ENCODE measurements around the gene SLMAP.

Gene SLMAP

GRCh38 chr3:57770009-57770827, 14.1 kb downstream of the SLMAP start:
- TF ChIP-seq, protein P1, sequence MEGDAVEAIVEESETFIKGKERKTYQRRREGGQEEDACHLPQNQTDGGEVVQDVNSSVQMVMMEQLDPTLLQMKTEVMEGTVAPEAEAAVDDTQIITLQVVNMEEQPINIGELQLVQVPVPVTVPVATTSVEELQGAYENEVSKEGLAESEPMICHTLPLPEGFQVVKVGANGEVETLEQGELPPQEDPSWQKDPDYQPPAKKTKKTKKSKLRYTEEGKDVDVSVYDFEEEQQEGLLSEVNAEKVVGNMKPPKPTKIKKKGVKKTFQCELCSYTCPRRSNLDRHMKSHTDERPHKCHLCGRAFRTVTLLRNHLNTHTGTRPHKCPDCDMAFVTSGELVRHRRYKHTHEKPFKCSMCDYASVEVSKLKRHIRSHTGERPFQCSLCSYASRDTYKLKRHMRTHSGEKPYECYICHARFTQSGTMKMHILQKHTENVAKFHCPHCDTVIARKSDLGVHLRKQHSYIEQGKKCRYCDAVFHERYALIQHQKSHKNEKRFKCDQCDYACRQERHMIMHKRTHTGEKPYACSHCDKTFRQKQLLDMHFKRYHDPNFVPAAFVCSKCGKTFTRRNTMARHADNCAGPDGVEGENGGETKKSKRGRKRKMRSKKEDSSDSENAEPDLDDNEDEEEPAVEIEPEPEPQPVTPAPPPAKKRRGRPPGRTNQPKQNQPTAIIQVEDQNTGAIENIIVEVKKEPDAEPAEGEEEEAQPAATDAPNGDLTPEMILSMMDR (IDR thresholded peaks at IDR 0.05), result no peak

GRCh38 chr3:57772251-57772650, 16.1 kb downstream of the SLMAP start:
- TF ChIP-seq, protein P1 (IDR thresholded peaks at IDR 0.05), result no peak

DNA sequence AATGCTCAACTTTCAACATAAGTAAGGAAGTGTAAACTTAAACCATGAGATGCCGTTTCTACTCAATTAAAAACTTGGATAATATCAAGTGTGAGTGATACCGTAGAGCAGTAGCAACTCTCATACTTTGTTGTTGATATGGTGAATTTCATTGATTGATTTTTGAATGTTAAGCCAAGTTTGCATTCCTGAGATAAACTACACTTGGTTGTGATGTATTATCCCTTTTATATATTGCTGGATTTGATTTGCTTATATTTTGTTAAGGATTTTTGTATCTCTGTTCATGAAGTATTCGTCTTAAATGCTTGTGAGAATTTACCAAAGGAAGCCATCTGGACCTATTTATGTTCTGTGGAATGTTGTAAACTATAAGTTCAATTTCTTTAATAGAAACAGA, 21.7 kb downstream of the SLMAP start:
- TF ChIP-seq, protein P1 (IDR thresholded peaks at IDR 0.05), result no peak

- TF ChIP-seq, protein P1 (IDR thresholded peaks at IDR 0.05), result no peak
These were observed 22.4 kb downstream of the SLMAP start for GRCh38 chr3:57778494-57778893.

DNA sequence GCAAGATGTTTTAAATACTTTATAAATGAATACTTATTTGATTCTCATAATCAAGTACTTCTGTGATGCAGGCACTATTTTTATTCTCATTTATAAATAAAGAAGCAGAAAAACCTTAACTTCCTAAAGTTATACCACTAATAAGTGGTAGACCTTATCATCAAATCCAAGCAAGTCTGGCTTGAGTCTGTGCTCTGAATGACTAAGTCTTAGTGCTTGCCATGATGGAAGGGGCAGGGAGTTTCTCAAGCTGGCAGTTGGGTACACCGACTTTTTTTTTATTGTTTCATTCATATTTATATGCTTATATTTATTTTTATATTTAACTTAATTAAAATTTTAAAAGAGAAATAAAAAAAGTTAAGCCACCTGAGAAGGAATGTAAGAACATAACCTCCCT, 23.6 kb downstream of the SLMAP start:
- TF ChIP-seq, protein P1 (IDR thresholded peaks at IDR 0.05), result no peak

DNA sequence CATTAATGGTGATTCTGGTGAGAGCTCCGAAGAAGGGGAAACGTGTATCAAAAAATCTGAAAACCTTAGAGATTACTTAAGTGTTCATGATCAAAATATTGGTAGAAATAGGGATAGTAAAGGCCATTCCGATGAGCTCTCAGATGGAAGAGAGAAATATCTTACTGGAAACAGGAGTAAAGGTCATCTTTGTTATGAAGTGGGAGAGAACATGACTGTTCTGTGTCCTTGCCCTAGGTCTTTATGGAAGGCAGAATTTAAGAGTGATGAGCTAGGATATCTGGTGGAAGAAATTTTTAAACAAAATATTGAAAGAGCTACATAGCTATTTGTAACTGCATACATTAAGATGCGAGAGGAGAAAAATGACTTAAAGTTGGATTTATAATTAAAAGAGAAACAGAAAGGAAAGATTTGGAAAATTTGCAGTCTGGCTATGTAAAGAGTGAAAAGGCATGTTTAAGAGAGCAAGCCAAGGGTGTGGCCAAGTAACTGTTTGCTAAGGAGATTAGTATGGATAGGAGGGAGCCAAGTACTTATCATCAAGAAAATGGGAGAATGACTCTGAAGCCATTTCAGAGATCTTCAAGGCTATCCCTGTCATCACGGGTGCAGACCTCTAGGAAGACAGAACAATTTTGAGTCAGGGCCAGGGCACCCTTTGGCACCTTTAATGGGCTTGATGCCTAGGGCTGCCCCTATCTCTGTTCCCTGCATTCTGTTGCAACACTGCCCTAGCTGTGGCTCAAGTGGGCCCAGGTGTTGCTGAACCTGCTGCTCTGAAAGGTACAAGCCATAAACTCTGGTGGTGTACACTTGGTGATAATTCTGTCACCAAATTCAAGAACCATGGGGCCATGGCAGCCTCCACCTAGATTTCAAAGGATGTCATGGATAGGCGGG, 27.3 kb downstream of the SLMAP start:
- TF ChIP-seq, protein P1 (IDR thresholded peaks at IDR 0.05), result no peak

DNA sequence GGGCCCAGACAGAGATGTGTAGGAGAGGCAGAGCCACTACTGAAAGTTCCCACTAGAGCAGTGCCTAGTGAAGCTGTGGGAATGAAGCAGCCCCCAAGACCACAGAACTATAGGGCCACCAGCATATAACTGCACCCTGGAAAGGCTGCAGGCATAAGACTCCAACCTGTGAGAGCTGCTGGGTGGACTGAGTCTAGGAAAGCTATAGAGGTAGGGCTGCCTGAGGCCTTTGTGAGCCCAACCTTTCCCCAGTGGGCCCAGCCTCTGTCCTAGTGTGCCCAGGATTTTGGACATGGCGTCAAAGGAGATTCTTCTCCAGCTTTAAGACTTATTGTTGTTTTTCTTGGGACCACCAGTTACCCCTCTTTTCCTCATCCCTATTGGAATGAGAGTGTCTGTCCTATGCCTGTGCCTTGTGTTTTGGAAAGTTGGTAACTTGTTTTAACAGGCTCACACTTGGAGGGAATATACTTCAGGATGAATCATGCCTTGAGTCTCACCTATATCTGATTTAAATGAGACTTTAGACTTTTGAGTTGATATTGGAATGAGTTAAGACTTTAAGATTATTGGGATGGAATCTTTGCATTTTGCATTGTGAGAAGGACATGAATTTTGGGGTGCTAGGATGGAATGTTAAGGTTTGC, 28.1 kb downstream of the SLMAP start:
- TF ChIP-seq, protein P1 (IDR thresholded peaks at IDR 0.05), result no peak

Data from LNCAP (cell line).